ENCODE measurements around the gene MKKS. TPM values are rescaled to one million over a fixed set of nuclear protein-coding genes. Genes with fewer than 3 reads are reported as not detected.

MKKS gene
- total RNA-seq, 4 donors from 2014 or later = 0.80 to 22.5 (median 17.6) TPM

DNA sequence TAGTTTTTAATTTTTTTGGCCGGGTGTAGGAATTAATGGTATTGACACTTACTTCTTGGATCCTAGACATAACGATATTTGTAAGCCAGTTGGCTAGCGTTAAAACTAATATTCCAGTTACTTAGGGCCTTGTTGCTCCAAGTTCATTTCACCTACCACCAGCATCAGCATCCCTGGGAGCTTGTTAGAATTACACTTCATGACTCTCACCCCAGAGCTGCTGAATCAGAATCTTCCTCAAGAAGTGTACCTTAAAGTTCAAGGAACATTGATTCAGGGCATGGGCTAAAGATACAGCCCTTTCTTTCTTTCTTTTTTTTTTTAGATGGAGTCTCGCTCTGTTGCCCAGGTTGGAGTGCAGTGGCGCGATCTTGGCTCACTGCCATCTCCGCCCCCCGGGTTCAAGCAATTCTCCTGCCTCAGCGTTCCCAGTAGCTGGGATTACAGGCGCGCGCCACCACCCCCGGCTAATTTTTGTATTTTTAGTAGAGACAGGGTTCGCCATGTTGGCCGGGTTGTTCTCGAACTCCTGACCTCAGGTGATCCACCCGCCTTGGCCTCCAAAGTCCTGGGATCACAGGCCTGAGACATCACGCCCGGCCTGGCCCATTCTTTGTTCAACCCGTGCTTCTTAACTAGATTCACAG, 2.2 kb upstream of the MKKS start:
- DNase-seq = no peak
- H3K9me3 ChIP-seq = no peaks in the 10 kb centered on the region
- intact Hi-C loops (cut with DNase I; ENCODE audit: low total_unique reads) (no loop called here), in situ Hi-C loops (cut with MboI; ENCODE audit: low pct_ligation_motif_present in 1 of 4, low pct_unique_long_range_greater_than_20kb in 1 of 4, low sequenced_read_pairs in 3 of 4) (loop anchor here in 1 of 4 donors (25.0 kb wide), 1 partner anchor 449 kb away; no protein-coding TSS in a partner anchor)
- peak overlapping the region in 2 of 4 donors; percentile 78 to 79 for H3K4me3 ChIP-seq
- 95 to 96% methylated on average over 10 to 20 of the region's 20 CpGs for WGBS, 2 donors (ENCODE audit: low coverage in 1 of 2)
- H3K4me1 ChIP-seq = peaks cover 5 to 30% (median 15%) of the 10 kb centered on the region in 4 donors
- peak overlapping the region in 2 of 4 donors; percentile 94 to 97 for H3K27ac ChIP-seq
- H3K36me3 ChIP-seq = no peaks in the 10 kb centered on the region
- no peak for TF ChIP-seq POLR2A (IDR thresholded peaks at IDR 0.05)
- no peak for TF ChIP-seq EP300 (IDR thresholded peaks at IDR 0.05; ENCODE audit: low read depth)
- TF ChIP-seq CTCF (IDR thresholded peaks at IDR 0.05) = no peak
- no peak for TF ChIP-seq POLR2AphosphoS5 (IDR thresholded peaks at IDR 0.05)
- no peaks in the 10 kb centered on the region for H3K27me3 ChIP-seq

GRCh38 chr20:10434832-10435812, 1.1 kb upstream of the MKKS start, which contains the start of gene SLX4IP:
Gene SLX4IP, plus strand, starts transcription at chr20:10435305. Its CDS starts 22,900 bp downstream, at chr20:10458205.
- no peaks in the 10 kb centered on the region for H3K36me3 ChIP-seq
- no peaks in the 10 kb centered on the region for H3K9me3 ChIP-seq
- in situ Hi-C loops (cut with MboI; ENCODE audit: low pct_ligation_motif_present in 1 of 4, low pct_unique_long_range_greater_than_20kb in 1 of 4, low sequenced_read_pairs in 3 of 4) (loop anchor here in 1 of 4 donors (25.0 kb wide), 1 partner anchor 448 kb away; no protein-coding TSS in a partner anchor), intact Hi-C loops (cut with DNase I; ENCODE audit: low total_unique reads) (no loop called here)
- peaks cover 5 to 40% (median 16%) of the 10 kb centered on the region in 4 donors for H3K4me1 ChIP-seq
- no peaks in the 10 kb centered on the region for H3K27me3 ChIP-seq
- H3K4me3 ChIP-seq = peak within 1 kb of the TSS; percentile 71 to 86 (median 78)
- peak; percentile 94 for DNase-seq
- peak within 1 kb of the TSS; percentile 94 to 97 (median 94) for H3K27ac ChIP-seq
- peak; percentile 59 for TF ChIP-seq POLR2A (IDR thresholded peaks at IDR 0.05)
- no peak for TF ChIP-seq EP300 (IDR thresholded peaks at IDR 0.05; ENCODE audit: low read depth)
- TF ChIP-seq CTCF (IDR thresholded peaks at IDR 0.05) = no peak
- peak; percentile 22 to 57 (median 43) for TF ChIP-seq POLR2AphosphoS5 (IDR thresholded peaks at IDR 0.05)
- WGBS, 2 donors (ENCODE audit: low coverage in 1 of 2) = 2 to 4% methylated on average over 13 to 32 of the region's 32 CpGs

DNA sequence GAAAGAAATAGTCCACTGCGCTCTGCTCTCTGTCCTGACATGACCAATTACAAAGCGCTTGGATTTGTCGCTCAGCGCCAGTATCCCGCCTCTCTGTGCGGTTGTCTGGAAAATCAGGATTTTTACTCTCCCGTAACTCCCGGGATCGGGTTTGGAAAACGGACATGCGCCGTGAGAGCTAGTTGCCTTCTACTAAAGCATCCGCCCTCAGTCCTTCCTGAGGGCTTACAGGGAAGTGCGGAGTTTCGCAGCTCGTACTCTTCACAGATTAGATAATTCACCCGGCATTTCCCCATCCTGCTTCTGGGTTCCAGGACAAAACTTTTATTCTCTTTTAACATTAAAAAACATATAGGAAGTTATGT, 427 bp upstream of the MKKS start:
- peak; percentile 95 for DNase-seq
- in situ Hi-C loops (cut with MboI; ENCODE audit: low pct_ligation_motif_present in 1 of 4, low pct_unique_long_range_greater_than_20kb in 1 of 4, low sequenced_read_pairs in 3 of 4) (loop anchor here in 1 of 4 donors (25.0 kb wide), 1 partner anchor 447 kb away; no protein-coding TSS in a partner anchor), intact Hi-C loops (cut with DNase I; ENCODE audit: low total_unique reads) (no loop called here)
- H3K27me3 ChIP-seq = no peaks in the 10 kb centered on the region
- peaks cover 5 to 47% (median 20%) of the 10 kb centered on the region in 4 donors for H3K4me1 ChIP-seq
- H3K27ac ChIP-seq = peak overlapping the region; percentile 94 to 97 (median 94)
- TF ChIP-seq POLR2AphosphoS5 (IDR thresholded peaks at IDR 0.05) (peak; percentile 98 to 99 (median 99)), POLR2A (IDR thresholded peaks at IDR 0.05) (peak; percentile 98), EP300 (IDR thresholded peaks at IDR 0.05; ENCODE audit: low read depth) (no peak), CTCF (IDR thresholded peaks at IDR 0.05) (no peak)
- H3K4me3 ChIP-seq = peak overlapping the region; percentile 71 to 86 (median 78)
- no peaks in the 10 kb centered on the region for H3K36me3 ChIP-seq
- no peaks in the 10 kb centered on the region for H3K9me3 ChIP-seq
- 1% methylated on average over 12 to 17 of the region's 17 CpGs for WGBS, 2 donors (ENCODE audit: low coverage in 1 of 2)
